ENCODE measurements around the gene MBP.

The MBP gene

GRCh38 chr18:77137851-77138250 is 5.3 kb upstream of the MBP start:
- no peak for TF ChIP-seq TAF1 (IDR thresholded peaks at IDR 0.05; ENCODE audit: borderline replicate concordance, insufficient read depth, low read length)
- no peak for TF ChIP-seq SIN3A (IDR thresholded peaks at IDR 0.05; ENCODE audit: borderline replicate concordance, insufficient read depth, low read length)
- TF ChIP-seq FOXP2 (optimal IDR thresholded peaks at IDR 0.05; ENCODE audit: borderline replicate concordance, extremely low read depth, extremely low read length, insufficient read depth): no peak
- TF ChIP-seq, protein P1, sequence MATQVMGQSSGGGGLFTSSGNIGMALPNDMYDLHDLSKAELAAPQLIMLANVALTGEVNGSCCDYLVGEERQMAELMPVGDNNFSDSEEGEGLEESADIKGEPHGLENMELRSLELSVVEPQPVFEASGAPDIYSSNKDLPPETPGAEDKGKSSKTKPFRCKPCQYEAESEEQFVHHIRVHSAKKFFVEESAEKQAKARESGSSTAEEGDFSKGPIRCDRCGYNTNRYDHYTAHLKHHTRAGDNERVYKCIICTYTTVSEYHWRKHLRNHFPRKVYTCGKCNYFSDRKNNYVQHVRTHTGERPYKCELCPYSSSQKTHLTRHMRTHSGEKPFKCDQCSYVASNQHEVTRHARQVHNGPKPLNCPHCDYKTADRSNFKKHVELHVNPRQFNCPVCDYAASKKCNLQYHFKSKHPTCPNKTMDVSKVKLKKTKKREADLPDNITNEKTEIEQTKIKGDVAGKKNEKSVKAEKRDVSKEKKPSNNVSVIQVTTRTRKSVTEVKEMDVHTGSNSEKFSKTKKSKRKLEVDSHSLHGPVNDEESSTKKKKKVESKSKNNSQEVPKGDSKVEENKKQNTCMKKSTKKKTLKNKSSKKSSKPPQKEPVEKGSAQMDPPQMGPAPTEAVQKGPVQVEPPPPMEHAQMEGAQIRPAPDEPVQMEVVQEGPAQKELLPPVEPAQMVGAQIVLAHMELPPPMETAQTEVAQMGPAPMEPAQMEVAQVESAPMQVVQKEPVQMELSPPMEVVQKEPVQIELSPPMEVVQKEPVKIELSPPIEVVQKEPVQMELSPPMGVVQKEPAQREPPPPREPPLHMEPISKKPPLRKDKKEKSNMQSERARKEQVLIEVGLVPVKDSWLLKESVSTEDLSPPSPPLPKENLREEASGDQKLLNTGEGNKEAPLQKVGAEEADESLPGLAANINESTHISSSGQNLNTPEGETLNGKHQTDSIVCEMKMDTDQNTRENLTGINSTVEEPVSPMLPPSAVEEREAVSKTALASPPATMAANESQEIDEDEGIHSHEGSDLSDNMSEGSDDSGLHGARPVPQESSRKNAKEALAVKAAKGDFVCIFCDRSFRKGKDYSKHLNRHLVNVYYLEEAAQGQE (IDR thresholded peaks at IDR 0.05; ENCODE audit: insufficient read depth in 1 of 2, low read depth in 2 of 2, low read length in 2 of 2): no peak
- TF ChIP-seq POLR2AphosphoS5 (IDR thresholded peaks at IDR 0.05; ENCODE audit: low read depth, low read length): no peak

- TF ChIP-seq TAF1 (IDR thresholded peaks at IDR 0.05; ENCODE audit: borderline replicate concordance, insufficient read depth, low read length) (no peak), POLR2AphosphoS5 (IDR thresholded peaks at IDR 0.05; ENCODE audit: low read depth, low read length) (no peak), FOXP2 (optimal IDR thresholded peaks at IDR 0.05; ENCODE audit: borderline replicate concordance, extremely low read depth, extremely low read length, insufficient read depth) (no peak), SIN3A (IDR thresholded peaks at IDR 0.05; ENCODE audit: borderline replicate concordance, insufficient read depth, low read length) (no peak)
- TF ChIP-seq, protein P1 (IDR thresholded peaks at IDR 0.05; ENCODE audit: insufficient read depth in 1 of 2, low read depth in 2 of 2, low read length in 2 of 2): no peak
Observed at GRCh38 chr18:77136871-77137665, 4.5 kb upstream of the MBP start.

DNA sequence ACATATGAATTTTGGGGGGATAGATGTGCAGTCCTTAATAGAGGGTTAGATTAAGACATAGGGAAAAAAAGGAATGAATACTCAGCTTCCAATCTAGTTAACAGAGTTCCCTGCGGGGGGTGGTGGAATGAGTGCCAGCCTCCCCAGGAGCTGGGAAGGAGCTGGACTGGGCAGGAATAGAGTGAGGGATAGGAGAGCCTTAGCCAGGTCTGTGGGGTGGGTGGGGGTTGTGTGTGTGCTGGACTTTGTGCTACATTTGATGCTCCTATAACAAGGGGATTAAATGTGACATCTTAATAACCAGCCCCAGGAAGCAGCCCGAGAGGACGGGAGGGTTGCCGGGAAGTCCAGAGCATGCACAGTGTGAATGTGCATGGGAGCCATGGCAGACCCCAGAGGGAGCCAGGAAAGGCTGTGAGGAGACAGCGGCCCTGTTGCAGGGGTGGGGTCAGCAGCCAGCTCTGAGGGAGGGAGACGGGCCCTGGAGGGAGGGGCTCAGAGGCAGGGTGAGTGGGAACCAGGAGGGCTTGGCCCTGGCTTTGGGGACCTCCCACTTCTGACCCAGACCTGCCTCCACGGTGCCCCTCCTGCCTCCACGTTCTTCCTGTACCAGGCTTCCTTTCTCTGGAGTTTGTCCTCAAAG is 3.6 kb upstream of the MBP start:
- TF ChIP-seq POLR2AphosphoS5 (IDR thresholded peaks at IDR 0.05; ENCODE audit: low read depth, low read length): no peak
- TF ChIP-seq, protein P1 (IDR thresholded peaks at IDR 0.05; ENCODE audit: insufficient read depth in 1 of 2, low read depth in 2 of 2, low read length in 2 of 2): no peak
- TF ChIP-seq SIN3A (IDR thresholded peaks at IDR 0.05; ENCODE audit: borderline replicate concordance, insufficient read depth, low read length): no peak
- TF ChIP-seq FOXP2 (optimal IDR thresholded peaks at IDR 0.05; ENCODE audit: borderline replicate concordance, extremely low read depth, extremely low read length, insufficient read depth): no peak

DNA sequence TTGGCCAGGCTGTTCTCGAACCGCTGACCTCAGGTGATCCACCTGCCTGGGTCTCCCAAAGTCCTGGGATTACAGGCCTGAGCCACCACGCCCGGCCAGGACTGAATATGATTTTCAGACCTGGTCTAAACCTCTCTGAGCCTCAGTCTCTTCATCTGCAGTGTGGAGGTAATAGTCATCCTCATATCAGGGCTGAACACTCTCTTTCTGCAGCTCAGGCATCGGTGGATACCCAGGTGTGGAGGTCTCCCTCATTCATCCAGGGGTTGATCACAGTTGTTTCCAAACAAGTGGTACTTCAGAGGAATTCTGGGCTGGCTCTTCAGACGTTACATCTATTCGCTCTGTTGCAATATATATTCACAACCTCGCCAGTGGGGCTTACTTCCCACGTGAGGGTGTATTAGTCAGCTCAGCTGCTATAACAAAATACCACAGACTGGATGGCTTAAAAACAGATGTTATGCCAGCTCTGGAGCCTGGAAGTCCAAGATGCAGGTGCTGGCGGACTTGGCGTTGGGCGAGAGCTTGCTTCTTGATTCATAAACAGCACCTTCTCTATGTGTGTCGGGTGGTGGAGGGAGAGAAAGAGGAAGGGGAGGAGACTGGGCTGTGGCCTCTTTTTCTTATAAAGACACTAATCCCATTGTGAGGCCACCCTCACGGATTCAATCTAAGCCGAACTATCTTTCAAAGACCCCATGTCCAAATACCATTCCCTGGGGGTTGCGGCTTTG is 2.9 kb upstream of the MBP start:
- TF ChIP-seq SIN3A (IDR thresholded peaks at IDR 0.05; ENCODE audit: borderline replicate concordance, insufficient read depth, low read length): no peak
- TF ChIP-seq FOXP2 (optimal IDR thresholded peaks at IDR 0.05; ENCODE audit: borderline replicate concordance, extremely low read depth, extremely low read length, insufficient read depth): no peak
- TF ChIP-seq, protein P1 (IDR thresholded peaks at IDR 0.05; ENCODE audit: insufficient read depth in 1 of 2, low read depth in 2 of 2, low read length in 2 of 2): no peak
- no peak for TF ChIP-seq POLR2AphosphoS5 (IDR thresholded peaks at IDR 0.05; ENCODE audit: low read depth, low read length)
- TF ChIP-seq TAF1 (IDR thresholded peaks at IDR 0.05; ENCODE audit: borderline replicate concordance, insufficient read depth, low read length): no peak

Data from PFSK-1 (cell line).